PC-9 (cell line): ENCODE results near the gene NCLN.

Source experiments
- EZH2 ChIP-seq: fragments of 200-600 bp; sonication (generic); IDR thresholded peaks from 2 replicates; pipeline ENCODE4 v1.8.0; 2017; ENCODE audit warnings: antibody characterized with exemption, low read depth
- TF ChIP-seq, protein P1 (sequence below): fragments of 200-600 bp; sonication (generic); conservative IDR thresholded peaks from 2 replicates; pipeline ENCODE4 v1.6.1; 2017; ENCODE audit warnings: mixed run types, antibody characterized with exemption, mild to moderate bottlenecking, moderate library complexity

- TF ChIP-seq, protein P1, sequence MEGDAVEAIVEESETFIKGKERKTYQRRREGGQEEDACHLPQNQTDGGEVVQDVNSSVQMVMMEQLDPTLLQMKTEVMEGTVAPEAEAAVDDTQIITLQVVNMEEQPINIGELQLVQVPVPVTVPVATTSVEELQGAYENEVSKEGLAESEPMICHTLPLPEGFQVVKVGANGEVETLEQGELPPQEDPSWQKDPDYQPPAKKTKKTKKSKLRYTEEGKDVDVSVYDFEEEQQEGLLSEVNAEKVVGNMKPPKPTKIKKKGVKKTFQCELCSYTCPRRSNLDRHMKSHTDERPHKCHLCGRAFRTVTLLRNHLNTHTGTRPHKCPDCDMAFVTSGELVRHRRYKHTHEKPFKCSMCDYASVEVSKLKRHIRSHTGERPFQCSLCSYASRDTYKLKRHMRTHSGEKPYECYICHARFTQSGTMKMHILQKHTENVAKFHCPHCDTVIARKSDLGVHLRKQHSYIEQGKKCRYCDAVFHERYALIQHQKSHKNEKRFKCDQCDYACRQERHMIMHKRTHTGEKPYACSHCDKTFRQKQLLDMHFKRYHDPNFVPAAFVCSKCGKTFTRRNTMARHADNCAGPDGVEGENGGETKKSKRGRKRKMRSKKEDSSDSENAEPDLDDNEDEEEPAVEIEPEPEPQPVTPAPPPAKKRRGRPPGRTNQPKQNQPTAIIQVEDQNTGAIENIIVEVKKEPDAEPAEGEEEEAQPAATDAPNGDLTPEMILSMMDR: no peak
- no peak for TF ChIP-seq EZH2
Measured at GRCh38 chr19:3201911-3202310, 16.2 kb downstream of the NCLN start.
